ENCODE data around the gene RNF144A.

DNA sequence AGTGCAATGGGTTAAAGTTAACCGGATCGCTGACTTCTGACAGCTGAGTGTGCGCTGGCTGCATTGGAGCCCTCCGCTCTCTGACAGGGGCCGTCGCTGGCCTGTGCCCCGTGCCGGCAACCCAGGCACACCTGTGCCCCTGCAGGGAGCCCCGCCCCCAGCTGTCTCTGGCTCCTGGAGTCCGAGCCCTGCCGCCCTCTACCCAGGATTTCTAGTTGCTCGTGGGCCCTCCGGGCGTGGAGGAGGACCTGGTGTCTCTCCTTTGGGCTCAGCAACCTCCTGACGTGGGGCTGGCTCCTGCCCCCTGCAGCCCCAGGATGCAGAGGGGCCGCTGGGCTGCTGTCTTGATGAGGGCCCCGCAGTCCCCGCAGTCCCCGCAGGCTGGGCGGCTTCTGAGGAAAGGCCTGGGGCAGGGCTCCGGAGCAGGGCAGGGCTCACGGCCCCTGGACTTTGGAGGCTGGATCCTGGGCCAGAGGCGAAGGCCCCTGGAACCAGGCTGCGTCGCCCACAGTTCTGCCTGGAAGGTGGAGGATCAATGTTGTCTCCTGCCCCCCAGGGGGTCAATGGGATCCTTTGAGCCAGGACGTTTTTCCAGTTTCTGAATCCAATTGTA is 172.8 kb downstream of the RNF144A start:
- no peak for TF ChIP-seq CTCF (IDR thresholded peaks at IDR 0.05)
- TF ChIP-seq ZFX (IDR thresholded peaks at IDR 0.05; ENCODE audit: borderline replicate concordance) = no peak
